ENCODE results near the gene RAC3. TPM values are rescaled to one million over a fixed set of nuclear protein-coding genes. Genes with fewer than 3 reads are reported as not detected.

The RAC3 gene
- total RNA-seq, 1 donor from 2014 or later: 0.49 TPM

DNA sequence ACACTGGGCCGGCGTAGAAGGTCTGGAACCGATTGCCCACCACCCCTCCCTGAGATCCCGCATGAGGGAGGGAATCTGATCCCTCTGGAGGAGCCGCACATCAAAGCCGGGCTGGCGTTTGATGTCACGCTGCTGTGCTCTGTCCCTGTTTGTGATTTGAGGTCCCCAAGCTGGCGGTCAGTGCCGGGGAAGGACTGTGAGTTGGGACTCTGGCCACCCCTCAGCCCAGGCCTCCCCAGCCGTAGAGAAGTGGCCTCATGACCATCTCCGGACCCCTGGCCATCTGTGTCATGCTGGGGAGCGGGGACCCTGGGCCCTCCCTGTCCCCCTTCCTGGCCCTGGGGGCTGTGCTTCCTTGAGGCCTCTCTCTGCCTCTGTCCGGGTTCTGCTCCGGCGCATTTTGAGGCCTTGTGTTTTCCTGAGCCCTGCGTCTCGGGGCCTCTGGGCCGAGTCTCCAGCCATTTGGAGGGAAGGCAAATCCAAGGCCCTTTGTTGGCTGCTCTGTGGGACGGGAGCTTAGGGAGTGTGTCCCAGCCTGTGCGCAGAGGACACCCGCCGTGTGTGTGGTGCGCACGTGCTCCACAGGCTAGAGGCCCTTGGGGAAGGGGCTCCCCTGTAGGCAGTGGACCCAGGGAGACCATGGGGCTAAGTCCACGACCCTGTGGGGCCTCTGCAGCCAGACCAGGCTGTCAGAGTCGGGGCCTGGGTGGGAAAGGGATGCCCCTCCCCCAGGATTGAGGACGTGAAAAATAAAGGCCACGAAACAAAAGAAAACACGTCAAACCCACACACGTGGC, 39.0 kb upstream of the RAC3 start:
- CTCF ChIA-PET: no interaction called here
- no peak overlapping the region for H3K4me3 Mint-ChIP-seq

DNA sequence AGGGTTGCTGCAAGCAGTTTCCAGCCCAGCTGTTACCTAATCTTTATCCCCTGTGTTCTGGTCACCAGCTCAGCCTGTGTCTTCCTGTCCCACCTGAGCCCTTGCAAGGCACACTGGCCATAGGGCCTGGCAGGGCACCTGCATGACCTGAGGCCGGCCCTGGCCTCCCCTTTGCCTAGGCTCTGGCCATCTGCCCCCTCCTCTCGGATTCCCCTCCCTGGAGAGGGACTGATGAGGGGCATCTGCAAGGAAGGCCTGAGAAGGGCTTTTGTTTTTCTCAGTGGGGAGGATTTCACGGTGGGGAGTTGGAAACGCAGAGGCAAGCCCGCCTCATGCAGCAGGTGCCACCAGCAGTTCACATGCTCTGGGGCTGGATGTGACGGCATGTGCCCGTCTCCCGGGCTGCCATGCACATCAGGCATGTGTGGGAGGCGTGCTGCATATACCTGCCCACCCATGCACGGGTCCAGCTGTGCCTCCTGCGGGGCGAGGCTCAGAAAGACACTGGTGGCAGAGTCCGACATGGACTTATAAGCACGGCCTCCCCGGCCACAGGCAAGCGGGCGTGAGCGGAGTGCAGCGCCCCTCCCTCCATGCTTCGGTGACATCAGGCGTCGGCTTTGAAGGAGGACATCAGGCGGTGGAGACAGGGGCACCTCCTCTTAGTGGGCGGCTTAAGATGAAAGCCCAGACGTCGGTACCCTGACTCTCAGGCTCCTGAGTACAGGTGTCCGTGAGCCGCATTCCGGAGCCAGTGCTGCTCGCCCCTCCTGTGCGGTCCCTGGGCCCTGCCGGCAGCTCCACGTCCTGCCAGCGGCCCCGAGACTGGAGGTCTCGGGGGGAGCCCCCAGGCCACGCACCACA, 37.5 kb upstream of the RAC3 start:
- no peak for DNase-seq
- Mint-ChIP-seq H3K9me3 (no peaks in the 10 kb centered on the region), H3K36me3 (ENCODE audit: low read depth) (peaks cover 20% of the 10 kb centered on the region), H3K27ac (no peak overlapping the region), H3K27me3 (no peaks in the 10 kb centered on the region), H3K4me1 (no peaks in the 10 kb centered on the region), H3K4me3 (no peak overlapping the region)
- no peak for ATAC-seq (ENCODE audit: low read depth)
- POLR2A ChIA-PET: no interaction called here
- intact Hi-C loops (cut with micrococcal nuclease): no loop called here
- TF ChIP-seq, protein P1, sequence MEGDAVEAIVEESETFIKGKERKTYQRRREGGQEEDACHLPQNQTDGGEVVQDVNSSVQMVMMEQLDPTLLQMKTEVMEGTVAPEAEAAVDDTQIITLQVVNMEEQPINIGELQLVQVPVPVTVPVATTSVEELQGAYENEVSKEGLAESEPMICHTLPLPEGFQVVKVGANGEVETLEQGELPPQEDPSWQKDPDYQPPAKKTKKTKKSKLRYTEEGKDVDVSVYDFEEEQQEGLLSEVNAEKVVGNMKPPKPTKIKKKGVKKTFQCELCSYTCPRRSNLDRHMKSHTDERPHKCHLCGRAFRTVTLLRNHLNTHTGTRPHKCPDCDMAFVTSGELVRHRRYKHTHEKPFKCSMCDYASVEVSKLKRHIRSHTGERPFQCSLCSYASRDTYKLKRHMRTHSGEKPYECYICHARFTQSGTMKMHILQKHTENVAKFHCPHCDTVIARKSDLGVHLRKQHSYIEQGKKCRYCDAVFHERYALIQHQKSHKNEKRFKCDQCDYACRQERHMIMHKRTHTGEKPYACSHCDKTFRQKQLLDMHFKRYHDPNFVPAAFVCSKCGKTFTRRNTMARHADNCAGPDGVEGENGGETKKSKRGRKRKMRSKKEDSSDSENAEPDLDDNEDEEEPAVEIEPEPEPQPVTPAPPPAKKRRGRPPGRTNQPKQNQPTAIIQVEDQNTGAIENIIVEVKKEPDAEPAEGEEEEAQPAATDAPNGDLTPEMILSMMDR (IDR thresholded peaks at IDR 0.05): no peak
- CTCF ChIA-PET: no interaction called here

More for the DNA sequence above, 39.0 kb upstream of the RAC3 start:
- ATAC-seq (ENCODE audit: low read depth) (no peak), DNase-seq (no peak)
- Mint-ChIP-seq H3K27me3 (no peaks in the 10 kb centered on the region), H3K4me1 (no peaks in the 10 kb centered on the region), H3K27ac (no peak overlapping the region), H3K9me3 (no peaks in the 10 kb centered on the region), H3K36me3 (ENCODE audit: low read depth) (peaks cover 23% of the 10 kb centered on the region)
- POLR2A ChIA-PET: no interaction called here
- TF ChIP-seq, protein P1 (IDR thresholded peaks at IDR 0.05): no peak
- intact Hi-C loops (cut with micrococcal nuclease): no loop called here

DNA sequence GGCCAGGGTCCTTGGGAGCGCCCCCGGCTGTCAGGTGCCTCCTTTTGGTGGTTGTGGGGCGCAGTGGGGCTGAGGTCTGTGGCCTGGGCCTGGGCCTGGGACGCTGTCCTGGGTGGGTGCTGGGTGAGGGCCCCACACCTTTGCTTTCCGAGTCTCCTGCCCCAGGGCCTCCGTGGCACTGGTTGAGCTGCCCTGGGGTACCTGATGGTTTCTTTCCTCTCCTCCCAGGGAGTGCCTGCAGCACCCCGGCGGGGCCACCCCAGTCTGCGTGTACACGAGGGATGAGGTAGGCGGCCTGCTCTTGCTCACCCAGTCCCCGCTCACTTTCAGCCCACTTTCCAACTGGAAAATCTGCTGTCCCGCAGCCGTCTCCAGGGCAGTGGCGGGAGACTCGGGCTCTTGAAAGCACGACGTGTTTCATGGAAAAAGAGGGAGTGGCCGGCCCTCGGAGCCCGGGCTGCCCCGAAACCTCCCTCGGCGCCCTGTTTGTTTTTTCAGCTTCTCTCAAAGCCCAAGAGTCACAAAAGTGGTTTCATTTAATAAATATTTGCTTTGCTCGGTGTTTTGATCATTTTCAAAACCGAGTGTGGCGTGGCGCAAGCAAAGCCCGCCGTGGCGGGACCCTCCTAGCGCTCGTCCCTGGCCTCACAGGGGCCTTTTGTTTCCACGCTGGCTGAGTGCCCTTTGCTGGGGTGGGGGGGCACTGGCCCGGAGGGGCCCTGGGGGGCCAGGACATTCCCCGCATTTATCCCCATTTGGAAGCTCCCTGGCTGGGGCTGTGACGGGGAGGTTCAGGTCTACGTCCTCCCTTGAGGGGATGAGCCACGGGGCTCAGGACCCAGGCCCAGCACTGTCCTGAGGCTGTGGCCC, 36.6 kb upstream of the RAC3 start:
- ChIA-PET POLR2A (no interaction called here), CTCF (no interaction called here)
- H3K4me1 Mint-ChIP-seq: no peaks in the 10 kb centered on the region
- intact Hi-C loops (cut with micrococcal nuclease): no loop called here
- H3K27me3 Mint-ChIP-seq: no peaks in the 10 kb centered on the region
- peaks cover 17% of the 10 kb centered on the region for H3K36me3 Mint-ChIP-seq (ENCODE audit: low read depth)
- DNase-seq (no peak), ATAC-seq (ENCODE audit: low read depth) (no peak)
- TF ChIP-seq, protein P1 (IDR thresholded peaks at IDR 0.05): no peak
- H3K4me3 Mint-ChIP-seq: no peak overlapping the region
- H3K9me3 Mint-ChIP-seq: no peaks in the 10 kb centered on the region
- H3K27ac Mint-ChIP-seq: no peak overlapping the region

DNA sequence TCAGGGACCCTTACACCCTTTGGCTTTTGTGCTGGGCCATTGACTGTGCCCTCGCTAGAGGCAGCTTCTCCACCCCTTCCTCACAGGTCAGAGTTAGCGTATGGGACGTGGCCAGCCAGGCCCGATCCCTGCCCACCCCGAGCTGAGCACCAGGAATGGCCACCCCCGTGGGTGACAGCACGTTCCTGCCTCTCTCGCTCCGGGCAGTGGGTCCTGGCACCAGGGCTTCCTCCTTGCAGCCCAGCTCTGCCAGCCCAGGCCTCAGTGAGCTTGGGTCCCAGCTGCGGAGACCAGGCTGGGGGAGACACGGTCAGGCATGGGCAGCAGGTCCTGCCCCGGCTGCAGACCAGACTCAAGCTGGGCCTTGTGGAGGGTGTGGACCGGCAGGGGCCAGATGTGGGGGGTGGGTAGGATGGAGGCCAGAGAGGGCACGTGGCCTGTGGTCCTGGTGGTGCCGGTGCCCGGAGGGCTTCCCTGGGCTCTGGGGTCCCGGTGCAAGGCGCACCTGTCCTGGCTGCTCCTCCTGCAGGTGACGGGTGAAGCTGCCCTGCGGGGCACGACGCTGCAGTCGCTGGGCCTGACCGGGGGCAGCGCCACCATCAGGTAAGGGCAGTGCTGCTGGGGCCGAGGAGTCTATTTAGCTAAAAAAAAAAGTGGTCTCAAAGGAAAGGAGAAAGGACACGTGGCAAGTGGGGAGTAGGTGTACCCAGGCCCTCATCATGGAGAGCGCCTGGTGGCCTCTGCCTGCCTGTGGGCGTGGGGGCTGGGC, 35.8 kb upstream of the RAC3 start:
- H3K4me1 Mint-ChIP-seq: no peaks in the 10 kb centered on the region
- TF ChIP-seq, protein P1 (IDR thresholded peaks at IDR 0.05): no peak
- DNase-seq: no peak
- ChIA-PET CTCF (interaction anchor here (1.1 kb wide), 1 partner anchor 36 kb away, joined by 4 read pairs; no protein-coding TSS in a partner anchor), POLR2A (interaction anchor here (1.0 kb wide), 1 partner anchor 28 kb away, joined by 3 read pairs; no protein-coding TSS in a partner anchor)
- no peak overlapping the region for H3K4me3 Mint-ChIP-seq
- H3K9me3 Mint-ChIP-seq: no peaks in the 10 kb centered on the region
- ATAC-seq (ENCODE audit: low read depth): no peak
- intact Hi-C loops (cut with micrococcal nuclease): no loop called here
- H3K36me3 Mint-ChIP-seq (ENCODE audit: low read depth): peaks cover 14% of the 10 kb centered on the region
- H3K27me3 Mint-ChIP-seq: no peaks in the 10 kb centered on the region
- H3K27ac Mint-ChIP-seq: no peak overlapping the region

All from activated B cell treated with CpG ODN at 0.5 μM for 24 hours (primary cell).